ENCODE data around the gene KLF7.
"Not testable (repeated sequence)": the region's sequence is repeated elsewhere in the genome, so short reads cannot be mapped to it uniquely, and the experiment has no call there.

The KLF7 gene

GRCh38 chr2:207049122-207049521, 116.6 kb downstream of the KLF7 start:
- DNase-seq: no peak

- no peak for DNase-seq
Measured at GRCh38 chr2:207048416-207048815, 117.3 kb downstream of the KLF7 start.

GRCh38 chr2:207046724-207047123, 119.0 kb downstream of the KLF7 start:
- no peak for DNase-seq

- no peak for DNase-seq
Measured at GRCh38 chr2:207045531-207045930, 120.2 kb downstream of the KLF7 start.

GRCh38 chr2:207044379-207045362, 121.1 kb downstream of the KLF7 start:
- no peak for DNase-seq

GRCh38 chr2:207042841-207043240, 122.9 kb downstream of the KLF7 start:
- DNase-seq: no peak

- no peak for DNase-seq
Measured at GRCh38 chr2:207041786-207042554, 123.8 kb downstream of the KLF7 start.

- no peak for DNase-seq
Measured at GRCh38 chr2:207041279-207041678, 124.5 kb downstream of the KLF7 start.

GRCh38 chr2:207040696-207041095, 125.1 kb downstream of the KLF7 start:
- DNase-seq: no peak

- no peak for DNase-seq
Measured at GRCh38 chr2:207039225-207039624, 126.5 kb downstream of the KLF7 start.

- DNase-seq: no peak
Measured at GRCh38 chr2:207038299-207038698, 127.4 kb downstream of the KLF7 start.

GRCh38 chr2:207037896-207038295, 127.9 kb downstream of the KLF7 start:
- no peak for DNase-seq

GRCh38 chr2:207037023-207037422, 128.7 kb downstream of the KLF7 start:
- DNase-seq: not testable (repeated sequence)

- DNase-seq: no peak
Measured at GRCh38 chr2:207035875-207036274, 129.9 kb downstream of the KLF7 start.

GRCh38 chr2:207032490-207032889, 133.3 kb downstream of the KLF7 start:
- DNase-seq: no peak
